ENCODE results near the gene CAPN9.

CAPN9 gene

DNA sequence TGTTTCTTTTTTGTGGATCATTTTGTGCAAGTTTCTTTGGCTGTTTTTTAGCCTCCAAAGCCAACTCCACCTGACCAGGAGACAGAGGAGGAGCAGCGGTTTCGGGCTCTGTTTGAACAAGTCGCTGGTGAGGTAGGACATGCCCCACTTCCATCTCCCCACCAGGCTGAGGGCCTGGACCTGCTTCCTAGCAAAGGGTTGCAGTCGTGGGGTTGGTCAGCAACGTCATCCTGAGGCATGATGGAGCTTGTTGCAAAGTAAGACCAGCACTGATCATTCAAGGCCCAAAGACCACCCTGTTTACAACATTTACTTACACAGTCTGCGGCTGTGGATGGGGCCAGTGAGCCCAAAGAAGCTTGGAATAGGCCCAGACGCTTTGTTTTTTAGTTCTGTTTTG lies 40.3 kb downstream of the CAPN9 start:
- H3K36me3 ChIP-seq (ENCODE audit: control insufficient read depth, insufficient read depth, low read length) = no peaks in the 10 kb centered on the region

DNA sequence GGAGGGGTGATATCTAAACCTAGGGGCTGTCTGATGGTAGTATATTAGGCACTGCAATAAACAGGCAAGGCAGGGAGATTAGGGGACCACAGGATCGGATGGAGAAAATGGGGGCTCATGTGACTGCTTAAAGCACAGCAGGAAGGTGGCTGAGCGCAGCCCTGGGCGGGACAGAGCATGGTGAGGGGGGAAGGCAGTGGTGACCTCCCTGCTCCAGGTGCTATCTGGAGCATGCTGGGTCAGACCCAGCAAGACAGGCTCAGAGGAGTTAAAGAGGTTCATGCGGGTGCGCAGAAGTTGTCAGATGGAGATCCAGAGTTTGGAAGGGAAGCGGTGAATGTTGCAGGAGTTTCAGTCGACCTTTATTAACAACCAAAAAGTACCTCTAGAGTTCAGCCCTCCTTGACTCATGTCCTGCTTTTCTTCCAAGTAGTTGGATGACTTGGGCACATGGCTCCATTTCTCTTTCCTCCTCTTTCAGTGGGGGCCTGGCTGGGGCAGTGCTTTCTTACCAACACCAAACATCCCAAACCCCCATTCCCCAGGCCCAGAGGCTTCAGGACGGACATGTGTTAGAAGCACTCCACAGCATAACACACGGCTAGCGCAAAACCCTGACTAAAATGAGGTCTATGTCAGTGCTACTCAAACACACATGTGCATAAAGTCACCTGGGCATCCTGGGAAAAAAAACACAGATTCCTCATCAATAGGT lies 41.5 kb downstream of the CAPN9 start:
- no peak overlapping the region for H3K4me3 ChIP-seq (ENCODE audit: low read depth, low read length)
- no peak overlapping the region for H3K9ac ChIP-seq (ENCODE audit: low read depth, low read length)
- no peaks in the 10 kb centered on the region for H3K9me3 ChIP-seq (ENCODE audit: control insufficient read depth, insufficient read depth, low read length)
- H3K27me3 ChIP-seq (ENCODE audit: control insufficient read depth, insufficient read depth, low read length) = peaks cover 58% of the 10 kb centered on the region
- H3K4me1 ChIP-seq (ENCODE audit: control insufficient read depth, insufficient read depth, low read length) = peaks cover 5% of the 10 kb centered on the region
- H3K36me3 ChIP-seq (ENCODE audit: control insufficient read depth, insufficient read depth, low read length) = no peaks in the 10 kb centered on the region

More for the DNA sequence above, 40.3 kb downstream of the CAPN9 start:
- no peak overlapping the region for H3K9ac ChIP-seq (ENCODE audit: low read depth, low read length)
- H3K4me1 ChIP-seq (ENCODE audit: control insufficient read depth, insufficient read depth, low read length) = peaks cover 5% of the 10 kb centered on the region
- no peak overlapping the region for H3K4me3 ChIP-seq (ENCODE audit: low read depth, low read length)
- H3K27me3 ChIP-seq (ENCODE audit: control insufficient read depth, insufficient read depth, low read length) = peaks cover 70% of the 10 kb centered on the region
- H3K9me3 ChIP-seq (ENCODE audit: control insufficient read depth, insufficient read depth, low read length) = no peaks in the 10 kb centered on the region

DNA sequence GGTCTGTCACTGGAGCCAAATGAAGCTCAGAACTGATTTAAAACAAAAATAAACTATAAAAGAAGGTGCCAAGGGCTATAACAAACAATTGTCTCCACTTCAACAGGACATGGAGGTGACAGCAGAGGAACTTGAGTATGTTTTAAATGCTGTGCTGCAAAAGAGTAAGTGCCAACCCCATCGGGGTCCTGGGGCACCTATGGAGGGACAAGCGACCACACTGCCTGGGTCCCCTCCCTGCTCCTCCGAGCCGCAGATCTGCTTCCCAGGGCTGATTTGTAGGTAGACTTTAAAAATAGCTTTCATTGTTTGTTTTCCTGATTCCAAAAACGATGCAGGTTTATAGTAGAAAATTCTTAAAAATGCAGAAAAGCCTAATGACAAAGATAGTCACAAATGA lies 42.8 kb downstream of the CAPN9 start:
- peaks cover 5% of the 10 kb centered on the region for H3K4me1 ChIP-seq (ENCODE audit: control insufficient read depth, insufficient read depth, low read length)
- H3K4me3 ChIP-seq (ENCODE audit: low read depth, low read length) = no peak overlapping the region
- no peak overlapping the region for H3K9ac ChIP-seq (ENCODE audit: low read depth, low read length)
- no peaks in the 10 kb centered on the region for H3K36me3 ChIP-seq (ENCODE audit: control insufficient read depth, insufficient read depth, low read length)
- peaks cover 48% of the 10 kb centered on the region for H3K27me3 ChIP-seq (ENCODE audit: control insufficient read depth, insufficient read depth, low read length)
- H3K9me3 ChIP-seq (ENCODE audit: control insufficient read depth, insufficient read depth, low read length) = no peaks in the 10 kb centered on the region

DNA sequence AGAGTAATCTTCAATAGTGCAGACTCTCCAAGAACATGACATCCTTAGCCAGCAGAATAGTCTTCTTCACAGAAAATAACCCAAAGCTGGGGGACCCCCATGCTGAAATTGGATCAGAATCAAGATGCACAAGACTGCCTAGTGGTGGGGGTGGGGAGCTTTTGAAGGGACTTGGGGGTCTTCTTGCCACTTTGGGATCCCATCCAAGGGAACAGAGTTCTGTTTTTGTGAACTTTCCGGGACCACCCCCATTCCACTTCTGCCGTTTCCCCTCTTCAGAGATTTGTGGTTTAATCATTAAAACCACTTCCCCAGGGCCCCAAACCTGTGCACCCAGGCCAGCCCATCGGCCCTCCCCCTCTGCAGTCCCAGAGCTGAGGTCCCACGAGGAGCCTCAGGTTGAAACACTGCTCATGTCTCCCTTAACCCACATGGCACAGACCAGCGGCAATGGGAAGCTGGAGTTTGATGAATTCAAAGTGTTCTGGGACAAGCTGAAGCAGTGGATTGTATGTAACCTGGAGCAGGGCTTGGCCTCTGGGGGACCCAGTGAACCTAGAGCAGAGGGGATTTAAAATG lies 44.9 kb downstream of the CAPN9 start:
- H3K36me3 ChIP-seq (ENCODE audit: control insufficient read depth, insufficient read depth, low read length) = no peaks in the 10 kb centered on the region

DNA sequence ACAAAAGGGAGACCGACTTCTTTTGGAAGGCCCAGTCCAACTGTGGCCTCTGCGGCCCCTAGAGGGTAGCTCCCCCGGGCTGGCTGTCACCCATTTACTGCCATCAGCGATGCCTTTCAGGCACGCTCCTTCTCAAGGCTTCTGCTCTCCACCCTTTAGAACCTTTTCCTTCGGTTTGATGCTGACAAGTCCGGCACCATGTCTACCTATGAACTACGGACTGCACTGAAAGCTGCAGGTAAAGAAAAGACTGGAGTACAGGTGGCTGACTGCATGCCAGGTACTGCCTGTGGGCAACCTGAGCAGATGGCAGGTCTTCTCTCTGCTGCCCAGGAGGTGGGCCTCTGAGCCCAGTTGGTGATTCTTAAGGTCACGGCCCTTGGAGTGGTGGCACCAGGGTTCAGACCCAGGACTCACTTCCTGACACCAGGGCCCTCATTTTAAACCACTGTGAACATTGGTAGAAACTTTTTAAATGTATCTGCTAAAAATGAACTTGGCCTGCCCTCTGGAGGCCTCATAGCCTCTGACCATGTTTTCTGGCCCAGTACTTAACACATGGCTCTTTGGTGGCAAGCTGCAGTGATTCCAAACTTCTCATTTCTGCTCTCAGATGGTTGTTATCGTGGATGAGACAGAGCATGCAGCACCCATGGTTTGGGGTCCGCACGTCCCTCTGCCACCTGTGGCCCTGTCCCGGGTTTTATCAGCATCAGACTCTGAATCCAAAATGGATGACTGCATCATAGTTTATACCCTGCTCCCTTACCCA lies 45.7 kb downstream of the CAPN9 start:
- Histone ChIP-seq H3K9ac (ENCODE audit: low read depth, low read length) (no peak overlapping the region), H3K27me3 (ENCODE audit: control insufficient read depth, insufficient read depth, low read length) (peaks cover 23% of the 10 kb centered on the region), H3K4me3 (ENCODE audit: low read depth, low read length) (no peak overlapping the region), H3K9me3 (ENCODE audit: control insufficient read depth, insufficient read depth, low read length) (no peaks in the 10 kb centered on the region), H3K36me3 (ENCODE audit: control insufficient read depth, insufficient read depth, low read length) (no peaks in the 10 kb centered on the region), H3K4me1 (ENCODE audit: control insufficient read depth, insufficient read depth, low read length) (no peaks in the 10 kb centered on the region)

More for the DNA sequence above, 44.9 kb downstream of the CAPN9 start:
- no peak overlapping the region for H3K9ac ChIP-seq (ENCODE audit: low read depth, low read length)
- H3K9me3 ChIP-seq (ENCODE audit: control insufficient read depth, insufficient read depth, low read length) = no peaks in the 10 kb centered on the region
- no peaks in the 10 kb centered on the region for H3K4me1 ChIP-seq (ENCODE audit: control insufficient read depth, insufficient read depth, low read length)
- H3K27me3 ChIP-seq (ENCODE audit: control insufficient read depth, insufficient read depth, low read length) = peaks cover 30% of the 10 kb centered on the region
- no peak overlapping the region for H3K4me3 ChIP-seq (ENCODE audit: low read depth, low read length)

DNA sequence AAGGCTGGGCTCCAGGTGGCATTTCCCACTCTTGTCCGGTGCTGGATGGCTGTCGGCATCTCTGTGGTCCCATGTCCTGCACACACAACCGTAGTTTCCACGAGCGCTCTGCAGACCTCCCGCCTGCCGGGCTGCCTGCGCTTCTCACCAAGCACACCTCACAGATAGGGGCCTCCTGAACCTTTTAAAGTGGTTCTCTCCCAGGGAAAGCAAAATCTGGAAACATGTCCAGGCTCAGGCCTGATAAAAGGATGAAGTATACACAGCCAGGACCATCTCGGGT lies 46.2 kb downstream of the CAPN9 start:
- H3K36me3 ChIP-seq (ENCODE audit: control insufficient read depth, insufficient read depth, low read length) = no peaks in the 10 kb centered on the region
- no peaks in the 10 kb centered on the region for H3K4me1 ChIP-seq (ENCODE audit: control insufficient read depth, insufficient read depth, low read length)
- no peak overlapping the region for H3K9ac ChIP-seq (ENCODE audit: low read depth, low read length)
- H3K9me3 ChIP-seq (ENCODE audit: control insufficient read depth, insufficient read depth, low read length) = no peaks in the 10 kb centered on the region
- H3K27me3 ChIP-seq (ENCODE audit: control insufficient read depth, insufficient read depth, low read length) = peaks cover 17% of the 10 kb centered on the region
- H3K4me3 ChIP-seq (ENCODE audit: low read depth, low read length) = no peak overlapping the region

DNA sequence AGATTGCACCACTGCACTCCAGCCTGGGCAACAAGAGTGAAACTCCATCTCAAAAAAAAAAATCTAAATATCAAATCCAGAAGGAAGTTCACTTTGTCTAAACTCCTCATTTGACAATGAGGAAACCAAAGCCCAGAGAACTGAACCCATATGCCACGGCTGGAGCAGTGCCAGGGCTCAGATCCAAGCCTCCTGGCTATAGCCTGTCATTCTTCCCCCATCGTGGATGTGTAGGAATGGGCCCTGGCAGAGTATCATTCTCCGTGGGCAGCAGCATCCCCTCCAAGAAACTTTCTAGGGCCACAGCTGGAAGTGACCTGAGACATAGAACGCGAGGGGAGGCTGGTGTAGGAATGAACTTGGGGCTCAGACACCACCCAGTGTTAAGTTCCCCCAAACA lies 47.2 kb downstream of the CAPN9 start:
- Histone ChIP-seq H3K4me3 (ENCODE audit: low read depth, low read length) (no peak overlapping the region), H3K4me1 (ENCODE audit: control insufficient read depth, insufficient read depth, low read length) (no peaks in the 10 kb centered on the region), H3K9me3 (ENCODE audit: control insufficient read depth, insufficient read depth, low read length) (no peaks in the 10 kb centered on the region), H3K36me3 (ENCODE audit: control insufficient read depth, insufficient read depth, low read length) (no peaks in the 10 kb centered on the region), H3K27me3 (ENCODE audit: control insufficient read depth, insufficient read depth, low read length) (peaks cover 11% of the 10 kb centered on the region), H3K9ac (ENCODE audit: low read depth, low read length) (no peak overlapping the region)

DNA sequence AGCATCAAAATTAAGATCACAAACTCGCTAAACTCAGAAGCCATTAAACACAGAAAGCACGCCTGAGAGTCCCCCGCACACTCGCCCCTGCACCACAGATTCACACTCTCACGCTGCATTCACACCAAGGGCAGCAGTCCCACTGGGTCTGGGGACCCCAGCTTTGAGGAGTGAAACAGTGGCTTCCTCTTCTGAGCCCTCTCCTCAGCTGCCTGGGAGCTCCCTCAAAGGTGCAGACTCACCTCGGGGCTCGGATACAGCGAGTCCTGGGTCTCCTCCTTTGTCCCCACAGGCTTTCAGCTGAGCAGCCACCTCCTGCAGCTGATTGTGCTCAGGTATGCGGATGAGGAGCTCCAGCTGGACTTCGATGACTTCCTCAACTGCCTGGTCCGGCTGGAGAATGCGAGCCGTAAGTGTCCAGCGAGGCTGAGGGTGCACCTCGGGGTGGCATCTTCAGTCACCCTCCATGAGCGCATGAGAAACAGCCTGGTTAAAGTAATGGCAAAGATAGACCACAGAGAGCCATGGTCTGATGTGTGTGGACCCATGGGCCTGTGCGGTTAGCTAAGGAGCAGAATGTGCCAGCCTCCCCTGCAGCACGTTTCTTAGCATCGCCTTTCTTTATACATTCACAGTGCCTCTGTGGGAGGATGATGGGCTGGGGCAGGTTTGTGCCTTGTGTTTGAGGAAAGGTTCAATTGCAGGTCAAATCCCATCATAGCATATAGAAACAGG lies 47.9 kb downstream of the CAPN9 start:
- no peak overlapping the region for H3K4me3 ChIP-seq (ENCODE audit: low read depth, low read length)
- no peak overlapping the region for H3K9ac ChIP-seq (ENCODE audit: low read depth, low read length)
- H3K27me3 ChIP-seq (ENCODE audit: control insufficient read depth, insufficient read depth, low read length) = peaks cover 7% of the 10 kb centered on the region
- no peaks in the 10 kb centered on the region for H3K4me1 ChIP-seq (ENCODE audit: control insufficient read depth, insufficient read depth, low read length)
- H3K36me3 ChIP-seq (ENCODE audit: control insufficient read depth, insufficient read depth, low read length) = no peaks in the 10 kb centered on the region
- no peaks in the 10 kb centered on the region for H3K9me3 ChIP-seq (ENCODE audit: control insufficient read depth, insufficient read depth, low read length)

DNA sequence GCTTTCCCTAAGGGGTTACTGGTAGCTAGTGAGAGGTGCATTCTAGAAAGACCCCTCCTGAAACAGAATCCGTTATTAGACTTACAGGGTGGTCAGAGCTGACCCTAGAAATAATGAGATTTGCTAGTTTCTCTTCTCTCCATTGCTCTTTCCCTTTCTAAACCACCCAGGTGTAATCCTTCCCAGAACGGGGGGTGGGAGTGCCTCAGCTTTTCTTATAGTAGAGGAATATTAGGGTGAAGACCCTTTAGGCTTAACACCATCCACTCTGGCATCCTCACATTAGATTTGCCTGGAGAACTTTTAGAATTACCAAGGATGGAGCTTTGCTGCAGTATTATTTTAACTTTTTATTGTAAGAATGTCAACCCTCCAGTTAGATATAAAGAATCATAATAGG lies 49.4 kb downstream of the CAPN9 start:
- Histone ChIP-seq H3K9ac (ENCODE audit: low read depth, low read length) (no peak overlapping the region), H3K4me1 (ENCODE audit: control insufficient read depth, insufficient read depth, low read length) (no peaks in the 10 kb centered on the region), H3K36me3 (ENCODE audit: control insufficient read depth, insufficient read depth, low read length) (no peaks in the 10 kb centered on the region), H3K9me3 (ENCODE audit: control insufficient read depth, insufficient read depth, low read length) (no peaks in the 10 kb centered on the region), H3K27me3 (ENCODE audit: control insufficient read depth, insufficient read depth, low read length) (peaks cover 4% of the 10 kb centered on the region), H3K4me3 (ENCODE audit: low read depth, low read length) (no peak overlapping the region)

DNA sequence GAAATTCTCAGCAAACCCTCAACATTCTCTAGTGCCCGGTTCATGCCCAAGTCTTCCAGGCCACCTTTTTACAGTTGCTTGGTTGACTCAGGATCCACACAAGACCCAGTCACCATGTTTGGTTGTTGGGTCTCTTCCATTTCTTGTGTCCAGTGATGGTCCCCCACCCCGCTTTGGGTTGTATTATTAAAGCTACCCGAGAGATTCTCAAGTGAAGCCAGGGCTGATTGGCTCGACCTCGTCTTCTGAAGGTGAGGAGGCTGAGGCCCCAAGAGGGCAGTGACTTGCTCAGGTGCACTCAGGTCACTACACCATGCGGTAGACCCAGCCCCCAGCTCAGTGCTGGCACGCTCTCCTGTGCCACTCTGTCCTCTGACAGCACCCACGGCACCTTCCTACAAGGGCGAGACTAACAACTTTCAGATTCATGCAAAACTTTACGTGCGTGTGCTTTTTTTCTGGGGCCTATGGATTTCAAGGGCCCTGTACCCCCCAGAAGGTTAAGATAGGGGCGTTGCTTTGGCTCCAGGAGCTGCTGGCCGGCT lies 50.3 kb downstream of the CAPN9 start:
- Histone ChIP-seq H3K36me3 (ENCODE audit: control insufficient read depth, insufficient read depth, low read length) (no peaks in the 10 kb centered on the region), H3K4me3 (ENCODE audit: low read depth, low read length) (no peak overlapping the region), H3K4me1 (ENCODE audit: control insufficient read depth, insufficient read depth, low read length) (no peaks in the 10 kb centered on the region), H3K27me3 (ENCODE audit: control insufficient read depth, insufficient read depth, low read length) (peaks cover 2% of the 10 kb centered on the region), H3K9ac (ENCODE audit: low read depth, low read length) (no peak overlapping the region), H3K9me3 (ENCODE audit: control insufficient read depth, insufficient read depth, low read length) (no peaks in the 10 kb centered on the region)

DNA sequence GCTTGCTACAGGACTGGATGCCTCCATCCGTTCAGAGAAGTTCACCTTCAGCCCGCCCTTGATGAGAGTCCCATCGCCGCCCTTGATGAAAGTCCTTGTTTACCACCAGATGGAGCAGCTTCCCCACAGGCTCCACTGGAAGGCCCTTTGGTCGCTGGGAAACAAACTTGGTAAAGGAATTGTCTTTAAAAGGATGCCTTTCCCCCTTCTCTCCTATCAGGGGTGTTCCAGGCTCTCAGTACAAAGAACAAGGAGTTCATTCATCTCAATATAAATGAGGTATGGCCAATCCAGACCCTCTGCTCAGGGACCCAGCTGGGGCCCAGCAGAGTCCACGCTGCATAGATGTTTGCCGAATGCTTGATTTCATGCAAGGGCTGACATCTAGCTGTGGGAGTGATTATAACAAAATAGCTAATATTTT lies 50.8 kb downstream of the CAPN9 start:
- H3K9ac ChIP-seq (ENCODE audit: low read depth, low read length) = no peak overlapping the region
- H3K36me3 ChIP-seq (ENCODE audit: control insufficient read depth, insufficient read depth, low read length) = no peaks in the 10 kb centered on the region
- no peak overlapping the region for H3K4me3 ChIP-seq (ENCODE audit: low read depth, low read length)
- H3K27me3 ChIP-seq (ENCODE audit: control insufficient read depth, insufficient read depth, low read length) = peaks cover 2% of the 10 kb centered on the region
- H3K9me3 ChIP-seq (ENCODE audit: control insufficient read depth, insufficient read depth, low read length) = no peaks in the 10 kb centered on the region
- no peaks in the 10 kb centered on the region for H3K4me1 ChIP-seq (ENCODE audit: control insufficient read depth, insufficient read depth, low read length)

Data from iPS-15b (cell line).